Nephron progenitor cell (in vitro differentiated cells): ENCODE data around the gene MOGAT3.
A peak's percentile ranks its signal among the peaks of the same experiment; 100 is the strongest.
"Not testable (repeated sequence)": the region's sequence is repeated elsewhere in the genome, so short reads cannot be mapped to it uniquely, and the experiment has no call there.

Experiments used
- DNase-seq: peaks from one replicate; pipeline ENCODE4 v3.0.0; 2021
- H3K27ac Mint-ChIP-seq: 2 replicates; pipeline ENCODE4 v1.8.0; 2021; ENCODE audit warnings: mild to moderate bottlenecking, moderate library complexity, mixed read lengths
- H3K27me3 Mint-ChIP-seq: 2 replicates; pipeline ENCODE4 v1.8.0; 2021; ENCODE audit warnings: mild to moderate bottlenecking, low read depth, mixed read lengths; ENCODE audit not compliant: poor library complexity
- H3K36me3 Mint-ChIP-seq: 2 replicates; pipeline ENCODE4 v1.8.0; 2021; ENCODE audit warnings: low read depth, mixed read lengths
- H3K4me1 Mint-ChIP-seq: 2 replicates; pipeline ENCODE4 v1.8.0; 2021; ENCODE audit warnings: mixed read lengths
- H3K4me3 Mint-ChIP-seq: 2 replicates; pipeline ENCODE4 v1.8.0; 2021; ENCODE audit warnings: mild to moderate bottlenecking, moderate library complexity, mixed read lengths
- H3K9me3 Mint-ChIP-seq: 2 replicates; pipeline ENCODE4 v1.8.0; 2021; ENCODE audit warnings: mild to moderate bottlenecking, moderate library complexity, mixed read lengths
- TF ChIP-seq, protein P1 (sequence below): fragments of 200-600 bp; sonication (generic); IDR thresholded peaks from 2 replicates; pipeline ENCODE4 v1.5.0; 2021; ENCODE audit warnings: antibody characterized with exemption

MOGAT3 gene

GRCh38 chr7:101211501-101211900 lies 10.7 kb upstream of the MOGAT3 start:
- Mint-ChIP-seq H3K27ac (no peak overlapping the region), H3K9me3 (no peaks in the 10 kb centered on the region), H3K36me3 (peaks cover 22% of the 10 kb centered on the region), H3K4me1 (peaks cover 10% of the 10 kb centered on the region), H3K27me3 (no peaks in the 10 kb centered on the region), H3K4me3 (no peak overlapping the region)
- TF ChIP-seq, protein P1, sequence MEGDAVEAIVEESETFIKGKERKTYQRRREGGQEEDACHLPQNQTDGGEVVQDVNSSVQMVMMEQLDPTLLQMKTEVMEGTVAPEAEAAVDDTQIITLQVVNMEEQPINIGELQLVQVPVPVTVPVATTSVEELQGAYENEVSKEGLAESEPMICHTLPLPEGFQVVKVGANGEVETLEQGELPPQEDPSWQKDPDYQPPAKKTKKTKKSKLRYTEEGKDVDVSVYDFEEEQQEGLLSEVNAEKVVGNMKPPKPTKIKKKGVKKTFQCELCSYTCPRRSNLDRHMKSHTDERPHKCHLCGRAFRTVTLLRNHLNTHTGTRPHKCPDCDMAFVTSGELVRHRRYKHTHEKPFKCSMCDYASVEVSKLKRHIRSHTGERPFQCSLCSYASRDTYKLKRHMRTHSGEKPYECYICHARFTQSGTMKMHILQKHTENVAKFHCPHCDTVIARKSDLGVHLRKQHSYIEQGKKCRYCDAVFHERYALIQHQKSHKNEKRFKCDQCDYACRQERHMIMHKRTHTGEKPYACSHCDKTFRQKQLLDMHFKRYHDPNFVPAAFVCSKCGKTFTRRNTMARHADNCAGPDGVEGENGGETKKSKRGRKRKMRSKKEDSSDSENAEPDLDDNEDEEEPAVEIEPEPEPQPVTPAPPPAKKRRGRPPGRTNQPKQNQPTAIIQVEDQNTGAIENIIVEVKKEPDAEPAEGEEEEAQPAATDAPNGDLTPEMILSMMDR = no peak
- DNase-seq = no peak

DNA sequence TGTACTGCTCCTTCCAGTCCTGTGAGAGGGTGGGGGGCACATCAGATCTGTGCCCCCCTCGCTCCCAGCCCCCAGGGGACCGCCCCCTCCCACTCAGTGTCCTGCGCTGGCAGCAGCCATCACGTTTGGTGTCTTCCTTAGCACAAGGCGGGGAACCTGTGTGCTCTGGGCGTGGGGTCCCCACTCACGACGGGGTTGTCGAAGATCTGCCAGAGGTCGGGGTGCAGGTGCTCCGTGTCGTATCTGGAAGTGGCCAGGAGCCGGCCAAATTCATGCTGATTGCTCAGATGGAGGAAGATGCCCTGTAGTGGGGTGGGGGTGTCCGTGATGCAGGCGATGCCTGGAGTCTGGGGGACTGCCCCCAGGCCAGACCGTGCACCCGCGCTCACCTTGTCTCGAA lies 9.3 kb upstream of the MOGAT3 start:
- no peak overlapping the region for H3K27ac Mint-ChIP-seq
- H3K36me3 Mint-ChIP-seq = peaks cover 27% of the 10 kb centered on the region
- TF ChIP-seq, protein P1 = no peak
- H3K27me3 Mint-ChIP-seq = peaks cover 5% of the 10 kb centered on the region
- no peaks in the 10 kb centered on the region for H3K4me1 Mint-ChIP-seq
- H3K4me3 Mint-ChIP-seq = no peak overlapping the region
- no peak for DNase-seq
- H3K9me3 Mint-ChIP-seq = no peaks in the 10 kb centered on the region

GRCh38 chr7:101208794-101209193 lies 8.0 kb upstream of the MOGAT3 start:
- no peak for DNase-seq
- Mint-ChIP-seq H3K27ac (no peak overlapping the region), H3K4me1 (no peaks in the 10 kb centered on the region), H3K9me3 (no peaks in the 10 kb centered on the region), H3K27me3 (peaks cover 19% of the 10 kb centered on the region), H3K4me3 (no peak overlapping the region), H3K36me3 (peaks cover 22% of the 10 kb centered on the region)
- TF ChIP-seq, protein P1 = no peak

DNA sequence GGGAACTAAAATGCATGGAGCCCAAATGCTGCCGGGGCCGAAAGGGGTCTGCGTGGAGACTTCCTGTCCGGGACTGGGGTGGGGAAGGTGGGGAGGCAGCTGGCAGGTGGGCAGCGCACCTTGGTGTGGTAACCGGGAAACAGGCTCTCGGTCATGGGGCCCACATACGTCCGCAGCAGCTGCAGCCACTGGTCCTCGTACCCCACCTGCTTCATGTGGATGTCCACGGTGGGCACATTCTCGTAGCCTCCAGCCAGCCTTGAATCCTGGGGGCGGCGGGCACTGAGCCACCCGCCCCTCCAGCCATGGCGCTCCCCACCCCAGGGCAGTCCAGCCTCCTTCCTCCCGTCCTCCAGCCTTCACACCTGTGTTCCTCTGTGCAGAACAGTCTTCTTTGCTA lies 6.6 kb upstream of the MOGAT3 start:
- H3K27me3 Mint-ChIP-seq = peaks cover 32% of the 10 kb centered on the region
- no peaks in the 10 kb centered on the region for H3K4me1 Mint-ChIP-seq
- H3K36me3 Mint-ChIP-seq = peaks cover 22% of the 10 kb centered on the region
- no peak for DNase-seq
- no peaks in the 10 kb centered on the region for H3K9me3 Mint-ChIP-seq
- no peak overlapping the region for H3K4me3 Mint-ChIP-seq
- TF ChIP-seq, protein P1 = no peak
- no peak overlapping the region for H3K27ac Mint-ChIP-seq

DNA sequence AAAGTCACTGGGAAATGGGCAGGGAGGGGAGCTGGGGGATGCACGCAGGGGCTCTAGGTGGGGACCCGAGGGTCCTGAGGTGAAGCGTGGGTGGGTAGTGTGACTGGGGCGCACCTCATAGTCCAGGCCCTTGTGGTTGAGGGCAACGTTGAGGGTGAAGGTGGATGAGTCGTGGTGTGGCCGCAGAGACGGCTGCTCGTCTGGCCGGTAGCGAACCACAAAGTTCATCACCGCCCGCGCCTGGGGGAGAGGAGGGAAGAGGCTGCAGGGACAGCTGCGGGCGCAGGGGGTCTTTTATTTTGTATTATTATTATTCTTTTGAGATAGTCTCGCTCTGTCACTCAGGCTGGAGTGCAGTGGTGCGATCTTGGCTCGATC lies 5.8 kb upstream of the MOGAT3 start:
- no peak for DNase-seq
- Mint-ChIP-seq H3K27ac (peak overlapping the region; percentile 47), H3K9me3 (no peaks in the 10 kb centered on the region), H3K4me1 (no peaks in the 10 kb centered on the region), H3K27me3 (peaks cover 40% of the 10 kb centered on the region), H3K36me3 (peaks cover 22% of the 10 kb centered on the region), H3K4me3 (no peak overlapping the region)
- TF ChIP-seq, protein P1 = no peak

DNA sequence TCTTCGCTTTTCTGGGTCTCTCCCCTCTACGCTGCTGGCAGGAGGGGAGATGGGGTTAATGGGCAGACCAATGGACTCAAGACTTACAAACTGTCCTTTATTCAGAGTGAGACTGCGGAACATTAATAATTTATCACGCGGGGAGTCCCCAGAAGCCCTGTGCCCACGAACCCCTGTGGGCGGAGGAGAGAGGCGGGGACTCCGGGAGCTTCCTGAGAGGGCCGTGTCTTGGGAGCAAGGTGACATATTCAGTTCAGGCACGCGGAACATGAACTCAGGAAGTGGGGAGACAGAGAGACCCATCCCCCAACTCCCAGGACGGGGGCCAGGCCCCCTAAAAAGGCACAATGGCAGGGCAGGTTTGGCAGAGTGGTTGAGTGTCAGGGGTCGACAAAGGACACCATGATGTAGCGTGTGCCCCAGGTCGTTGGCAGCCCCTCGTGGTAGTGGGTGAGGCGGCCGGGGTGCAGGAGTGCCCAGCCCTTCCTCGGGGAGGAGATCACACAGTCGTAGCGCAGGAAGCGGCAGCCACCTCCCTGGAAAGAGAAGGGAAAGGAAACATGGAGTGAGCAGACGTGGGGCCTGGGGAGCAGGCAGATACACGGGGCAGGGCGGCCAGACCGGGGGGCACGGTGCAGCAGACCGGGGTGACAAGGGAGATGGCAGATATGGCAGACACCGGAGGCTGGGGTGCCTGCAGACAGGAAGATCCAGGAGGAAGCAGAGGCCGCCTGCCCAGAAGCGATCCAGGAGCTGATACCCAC lies 5.2 kb upstream of the MOGAT3 start:
- peaks cover 46% of the 10 kb centered on the region for H3K27me3 Mint-ChIP-seq
- peaks cover 22% of the 10 kb centered on the region for H3K36me3 Mint-ChIP-seq
- peaks cover 4% of the 10 kb centered on the region for H3K4me1 Mint-ChIP-seq
- H3K27ac Mint-ChIP-seq = no peak overlapping the region
- H3K4me3 Mint-ChIP-seq = no peak overlapping the region
- no peaks in the 10 kb centered on the region for H3K9me3 Mint-ChIP-seq
- no peak for DNase-seq
- TF ChIP-seq, protein P1 = no peak

GRCh38 chr7:101203740-101204738 lies 3.2 kb upstream of the MOGAT3 start:
- DNase-seq, H3K27ac Mint-ChIP-seq, H3K4me3 Mint-ChIP-seq, H3K9me3 Mint-ChIP-seq: not testable (repeated sequence)
- Mint-ChIP-seq H3K4me1 (peaks cover 15% of the 10 kb centered on the region), H3K27me3 (peaks cover 66% of the 10 kb centered on the region), H3K36me3 (peaks cover 16% of the 10 kb centered on the region)
